ENCODE measurements around the gene SMCO1. TPM values are rescaled to one million over a fixed set of nuclear protein-coding genes. Genes with fewer than 3 reads are reported as not detected.

SMCO1 gene
- total and polyA plus RNA-seq, 11 donors, result 2.6 to 130 (median 50.0) TPM

GRCh38 chr3:196546537-196546936 lies 31.4 kb upstream of the SMCO1 start:
- WGBS, 4 donors, result 86 to 90% (median 88%) methylated on average over 5 of the region's 5 CpGs

GRCh38 chr3:196544491-196544992 lies 29.4 kb upstream of the SMCO1 start:
- DNase-seq (no peak), ATAC-seq (no peak)
- no peak overlapping the region for H3K27ac ChIP-seq
- TF ChIP-seq POLR2A (IDR thresholded peaks at IDR 0.05), result no peak
- H3K9me3 ChIP-seq, result no peaks in the 10 kb centered on the region
- no peak overlapping the region for H3K4me3 ChIP-seq
- WGBS, 4 donors, result 92 to 99% (median 97%) methylated on average over 2 of the region's 2 CpGs
- H3K4me1 ChIP-seq, result no peaks in the 10 kb centered on the region
- intact Hi-C loops (cut with DNase I), result loop anchor here in 1 of 10 donors (10.0 kb wide), 1 partner anchor 420 kb away; the partner anchor contains the start of gene PIGZ
- H3K36me3 ChIP-seq, result no peaks in the 10 kb centered on the region
- H3K27me3 ChIP-seq, result no peaks in the 10 kb centered on the region

More at GRCh38 chr3:196546537-196546936, 31.4 kb upstream of the SMCO1 start:
- TF ChIP-seq CTCF (IDR thresholded peaks at IDR 0.05) (no peak), POLR2A (IDR thresholded peaks at IDR 0.05) (no peak)
- no peaks in the 10 kb centered on the region for H3K27me3 ChIP-seq
- no peak overlapping the region for H3K27ac ChIP-seq
- H3K4me1 ChIP-seq, result no peaks in the 10 kb centered on the region
- intact Hi-C loops (cut with DNase I), result loop anchor here in 1 of 10 donors (10.0 kb wide), 1 partner anchor 418 kb away; the partner anchor contains the start of gene PIGZ
- DNase-seq, result no peak
- ATAC-seq, result no peak
- H3K9me3 ChIP-seq, result no peaks in the 10 kb centered on the region
- no peaks in the 10 kb centered on the region for H3K36me3 ChIP-seq
- no peak overlapping the region for H3K4me3 ChIP-seq

- no peak for ATAC-seq
- no peak overlapping the region for H3K4me3 ChIP-seq
Measured at GRCh38 chr3:196541684-196542445, 26.7 kb upstream of the SMCO1 start.

GRCh38 chr3:196537319-196537984 lies 22.3 kb upstream of the SMCO1 start:
- ATAC-seq (no peak), DNase-seq (no peak)
- intact Hi-C loops (cut with DNase I), result loop anchor here in 7 of 10 donors (2.0 to 10.0 kb wide), 2 partner anchors 147 kb away; no protein-coding TSS in a partner anchor

More at GRCh38 chr3:196541684-196542445, 26.7 kb upstream of the SMCO1 start:
- Histone ChIP-seq H3K27me3 (peaks cover 0 to 3% (median 0%) of the 10 kb centered on the region in 9 donors), H3K9me3 (no peaks in the 10 kb centered on the region), H3K27ac (no peak overlapping the region), H3K4me1 (no peaks in the 10 kb centered on the region), H3K36me3 (no peaks in the 10 kb centered on the region)
- 90 to 93% (median 91%) methylated on average over 6 of the region's 6 CpGs for WGBS, 4 donors
- DNase-seq, result no peak
- TF ChIP-seq CTCF (IDR thresholded peaks at IDR 0.05) (no peak), POLR2A (IDR thresholded peaks at IDR 0.05) (no peak)
- intact Hi-C loops (cut with DNase I), result loop anchor here in 1 of 10 donors (10.0 kb wide), 1 partner anchor 423 kb away; the partner anchor contains the start of gene PIGZ

More at GRCh38 chr3:196537319-196537984, 22.3 kb upstream of the SMCO1 start:
- Histone ChIP-seq H3K27me3 (peaks cover 0 to 4% (median 0%) of the 10 kb centered on the region in 9 donors), H3K9me3 (no peaks in the 10 kb centered on the region), H3K36me3 (no peaks in the 10 kb centered on the region), H3K4me1 (no peaks in the 10 kb centered on the region), H3K4me3 (no peak overlapping the region), H3K27ac (no peak overlapping the region)
- 38 to 44% (median 43%) methylated on average over 18 of the region's 18 CpGs for WGBS, 4 donors
- peak; percentile 46 to 77 (median 55) for TF ChIP-seq CTCF (IDR thresholded peaks at IDR 0.05)
- no peak for TF ChIP-seq POLR2A (IDR thresholded peaks at IDR 0.05)
